ENCODE measurements around the gene SHH.

DNA sequence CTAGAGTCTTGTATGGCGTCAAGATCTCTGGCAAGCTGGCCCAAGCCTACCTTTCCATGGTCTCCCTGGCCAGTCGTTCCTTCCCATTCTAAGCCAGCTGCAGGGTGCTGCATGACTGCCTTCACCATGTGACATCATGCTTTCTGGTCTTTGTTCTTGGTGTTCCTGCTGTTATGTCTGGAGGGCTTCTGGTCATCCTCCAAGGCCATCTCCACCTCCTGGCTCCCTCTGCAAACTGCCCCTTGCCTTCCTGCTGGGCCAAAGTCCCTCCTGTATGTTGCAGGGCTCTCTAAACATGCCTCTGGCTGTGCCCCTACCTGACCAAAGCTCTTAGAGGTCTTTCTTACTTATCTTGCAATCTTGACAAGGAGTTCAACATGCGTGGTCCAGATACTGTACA is 44.4 kb upstream of the SHH start:
- TF ChIP-seq CSRNP3 (CRISPR knock-in tag; IDR thresholded peaks at IDR 0.05) (no peak), OSR1 (CRISPR knock-in tag; IDR thresholded peaks at IDR 0.05) (no peak), ZFP3 (CRISPR knock-in tag; IDR thresholded peaks at IDR 0.05) (no peak), RARB (CRISPR knock-in tag; IDR thresholded peaks at IDR 0.05) (no peak), ARNTL (CRISPR knock-in tag; IDR thresholded peaks at IDR 0.05; ENCODE audit: borderline replicate concordance, low read depth) (no peak), TOX (CRISPR knock-in tag; IDR thresholded peaks at IDR 0.05; ENCODE audit: borderline replicate concordance) (no peak), BACH2 (CRISPR knock-in tag; IDR thresholded peaks at IDR 0.05; ENCODE audit: borderline replicate concordance) (no peak), ZNF70 (CRISPR knock-in tag; IDR thresholded peaks at IDR 0.05) (no peak), ZC3H10 (CRISPR knock-in tag; IDR thresholded peaks at IDR 0.05) (no peak), ZFP30 (CRISPR knock-in tag; IDR thresholded peaks at IDR 0.05) (no peak), CSDC2 (CRISPR knock-in tag; IDR thresholded peaks at IDR 0.05) (no peak), TCF4 (CRISPR knock-in tag; IDR thresholded peaks at IDR 0.05; ENCODE audit: borderline replicate concordance) (no peak), ZNF8 (CRISPR knock-in tag; IDR thresholded peaks at IDR 0.05) (no peak)
- TF ChIP-seq, protein P1, sequence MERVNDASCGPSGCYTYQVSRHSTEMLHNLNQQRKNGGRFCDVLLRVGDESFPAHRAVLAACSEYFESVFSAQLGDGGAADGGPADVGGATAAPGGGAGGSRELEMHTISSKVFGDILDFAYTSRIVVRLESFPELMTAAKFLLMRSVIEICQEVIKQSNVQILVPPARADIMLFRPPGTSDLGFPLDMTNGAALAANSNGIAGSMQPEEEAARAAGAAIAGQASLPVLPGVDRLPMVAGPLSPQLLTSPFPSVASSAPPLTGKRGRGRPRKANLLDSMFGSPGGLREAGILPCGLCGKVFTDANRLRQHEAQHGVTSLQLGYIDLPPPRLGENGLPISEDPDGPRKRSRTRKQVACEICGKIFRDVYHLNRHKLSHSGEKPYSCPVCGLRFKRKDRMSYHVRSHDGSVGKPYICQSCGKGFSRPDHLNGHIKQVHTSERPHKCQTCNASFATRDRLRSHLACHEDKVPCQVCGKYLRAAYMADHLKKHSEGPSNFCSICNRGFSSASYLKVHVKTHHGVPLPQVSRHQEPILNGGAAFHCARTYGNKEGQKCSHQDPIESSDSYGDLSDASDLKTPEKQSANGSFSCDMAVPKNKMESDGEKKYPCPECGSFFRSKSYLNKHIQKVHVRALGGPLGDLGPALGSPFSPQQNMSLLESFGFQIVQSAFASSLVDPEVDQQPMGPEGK (CRISPR knock-in tag; IDR thresholded peaks at IDR 0.05; ENCODE audit: borderline replicate concordance): no peak

Measured in SK-N-SH treated with all-trans-retinoic acid at 6 μM for 48 hours (cell line).